Posterior cingulate gyrus (tissue), 11 donors: Measurements from ENCODE around the gene RXFP3.
"Not testable (repeated sequence)": the region's sequence is repeated elsewhere in the genome, so short reads cannot be mapped to it uniquely, and the experiment has no call there.

Source experiments
- DNase-seq, 10 donors: peaks; one replicate each; pipeline versions ENCODE4 v3.0.0 to v3.0.0-alpha.2; 2020 to 2021; ENCODE audit warnings: mixed read lengths in 3 of 10
- intact Hi-C: fragments of 100-400 bp; cut with DNase I; formaldehyde crosslinking; loops from one replicate; pipeline ENCODE4 v1.15.1; 2023

RXFP3 gene

GRCh38 chr5:33934176-33934575 lies 2.0 kb upstream of the RXFP3 start:
- no peak for DNase-seq
- intact Hi-C loops = loop anchor here (2.0 kb wide), 2 partner anchors 463 to 493 kb away; partner anchors contain the start of gene TARS1

- intact Hi-C loops = no loop called here
- DNase-seq = peak; percentile 12 to 92 (median 46)
Measured at GRCh38 chr5:33936004-33936380, 194 bp upstream of the RXFP3 start.

GRCh38 chr5:33937017-33937706 lies 976 bp downstream of the RXFP3 start:
- DNase-seq = peak in 1 of 10 donors; percentile 80
- intact Hi-C loops = no loop called here

GRCh38 chr5:33937707-33938506 lies 1.7 kb downstream of the RXFP3 start:
- intact Hi-C loops = no loop called here
- DNase-seq = peak in 1 of 10 donors; percentile 79

- peak in 1 of 10 donors; percentile 75 for DNase-seq
- intact Hi-C loops = no loop called here
Measured at GRCh38 chr5:33938507-33938796, 2.3 kb downstream of the RXFP3 start.

GRCh38 chr5:33938881-33939280 lies 2.7 kb downstream of the RXFP3 start:
- DNase-seq = peak in 3 of 10 donors; percentile 67 to 86 (median 72)
- intact Hi-C loops = no loop called here

GRCh38 chr5:33939556-33940262 lies 3.5 kb downstream of the RXFP3 start:
- intact Hi-C loops = no loop called here
- DNase-seq = peak in 1 of 10 donors; percentile 75

GRCh38 chr5:33941090-33941489 lies 4.9 kb downstream of the RXFP3 start:
- no peak for DNase-seq
- intact Hi-C loops = no loop called here

GRCh38 chr5:33944543-33945132 lies 8.5 kb downstream of the RXFP3 start:
- peak in 1 of 10 donors; percentile 79 for DNase-seq
- intact Hi-C loops = no loop called here

- DNase-seq, intact Hi-C loops: not testable (repeated sequence)
Measured at GRCh38 chr5:33952175-33952574, 16.0 kb downstream of the RXFP3 start.

- intact Hi-C loops = no loop called here
- no peak for DNase-seq
Measured at GRCh38 chr5:33957577-33958150, 21.5 kb downstream of the RXFP3 start.

- DNase-seq = no peak
- intact Hi-C loops = no loop called here
Measured at GRCh38 chr5:33958176-33958575, 22.0 kb downstream of the RXFP3 start.

GRCh38 chr5:33964132-33964700 lies 28.0 kb downstream of the RXFP3 start:
- intact Hi-C loops = no loop called here
- no peak for DNase-seq

- intact Hi-C loops = no loop called here
- no peak for DNase-seq
Measured at GRCh38 chr5:33966805-33967204, 30.6 kb downstream of the RXFP3 start.

- DNase-seq = no peak
- intact Hi-C loops = no loop called here
Measured at GRCh38 chr5:33968211-33969005, 32.2 kb downstream of the RXFP3 start.

GRCh38 chr5:33969572-33970452 lies 33.6 kb downstream of the RXFP3 start:
- intact Hi-C loops = no loop called here

GRCh38 chr5:33973271-33973670 lies 37.1 kb downstream of the RXFP3 start:
- intact Hi-C loops = no loop called here
- no peak for DNase-seq

More at GRCh38 chr5:33969572-33970452, 33.6 kb downstream of the RXFP3 start:
- DNase-seq = peak in 1 of 10 donors; percentile 18

- no peak for DNase-seq
Measured at GRCh38 chr5:33975852-33976251, 39.7 kb downstream of the RXFP3 start.

More at GRCh38 chr5:33975852-33976251, 39.7 kb downstream of the RXFP3 start:
- intact Hi-C loops = no loop called here
